GM21786 (cell line): ENCODE results near the gene CCDC154.

Experiments used
- ATAC-seq: cut with Tn5 transposase; IDR thresholded peaks from one replicate; pipeline ENCODE4 v1.9.1; 2021; ENCODE audit not compliant: unreplicated experiment

CCDC154 gene

DNA sequence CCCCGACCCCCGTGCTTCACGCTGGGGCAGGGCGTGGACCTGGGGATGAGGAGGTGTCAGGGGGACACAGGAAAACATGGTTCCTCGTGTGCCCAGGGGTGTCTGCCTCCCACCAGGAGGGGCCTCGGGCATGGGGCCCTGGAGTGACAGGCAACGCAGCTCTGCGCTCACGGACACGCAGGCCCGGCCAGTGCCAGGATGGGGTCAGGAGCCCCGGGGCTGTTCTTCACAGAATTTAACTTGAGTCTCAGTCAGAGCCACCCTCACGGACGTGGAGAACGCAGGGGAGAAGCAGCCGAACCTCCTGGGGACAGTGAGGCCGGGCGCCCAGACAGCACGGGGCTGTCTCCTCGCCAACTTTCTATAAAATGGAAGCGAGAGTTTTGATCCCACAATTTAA is 46.6 kb downstream of the CCDC154 start:
- no peak for ATAC-seq

DNA sequence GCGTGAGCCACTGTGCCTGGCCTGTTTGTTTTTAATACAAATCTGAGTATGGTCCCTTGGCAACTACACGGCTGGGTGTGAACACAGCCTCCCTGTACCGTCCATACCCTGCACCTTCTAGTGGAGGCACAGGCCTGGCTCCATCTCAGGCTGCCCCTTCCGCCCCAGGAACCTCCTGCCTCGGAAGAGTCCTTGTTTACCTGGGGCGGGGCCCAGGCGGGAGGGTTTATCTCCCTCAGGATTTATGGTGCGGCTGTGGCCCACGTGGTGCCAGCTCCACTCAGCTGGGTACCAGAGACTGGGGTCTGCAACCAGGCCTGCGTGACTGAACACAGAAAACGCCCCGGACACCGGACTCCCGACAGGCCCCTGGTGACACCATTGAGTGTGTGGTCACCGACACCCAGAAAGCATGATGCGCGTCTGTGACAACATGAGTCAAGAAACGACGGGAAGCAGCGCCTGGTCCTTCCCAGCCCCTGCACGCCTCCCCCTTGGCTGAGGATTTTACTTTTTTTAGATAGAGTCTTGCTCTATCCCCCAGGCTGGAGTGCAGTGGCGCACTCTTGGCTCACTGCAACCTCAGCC is 48.8 kb downstream of the CCDC154 start:
- no peak for ATAC-seq

DNA sequence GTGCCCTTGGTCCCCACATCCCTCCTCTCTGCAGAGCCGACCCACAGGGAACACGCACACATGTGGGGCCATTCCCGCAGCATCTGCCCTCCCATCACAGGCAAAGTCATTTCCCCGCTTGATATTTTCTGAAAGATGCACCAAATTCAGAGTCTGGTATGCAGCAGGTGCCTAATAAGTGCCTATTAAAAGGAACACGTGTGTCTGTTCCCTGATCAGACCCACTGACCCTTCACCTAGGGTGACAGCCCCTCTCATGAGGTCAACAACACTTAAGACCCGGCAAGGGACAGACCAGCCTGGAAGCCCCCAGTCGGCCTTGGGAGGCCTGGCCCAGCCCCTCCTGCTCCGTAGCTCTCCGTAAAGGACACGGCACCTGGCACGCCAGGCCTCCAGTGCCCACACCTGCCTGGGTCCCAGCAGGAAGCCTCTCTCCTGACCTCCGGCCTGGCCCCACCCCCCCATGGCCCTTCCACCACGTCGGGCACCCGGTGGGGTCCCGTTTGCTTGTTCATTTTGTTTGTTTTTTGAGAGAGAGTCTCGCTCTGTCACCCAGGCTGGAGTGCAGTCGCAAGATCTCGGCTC is 49.9 kb downstream of the CCDC154 start:
- no peak for ATAC-seq

DNA sequence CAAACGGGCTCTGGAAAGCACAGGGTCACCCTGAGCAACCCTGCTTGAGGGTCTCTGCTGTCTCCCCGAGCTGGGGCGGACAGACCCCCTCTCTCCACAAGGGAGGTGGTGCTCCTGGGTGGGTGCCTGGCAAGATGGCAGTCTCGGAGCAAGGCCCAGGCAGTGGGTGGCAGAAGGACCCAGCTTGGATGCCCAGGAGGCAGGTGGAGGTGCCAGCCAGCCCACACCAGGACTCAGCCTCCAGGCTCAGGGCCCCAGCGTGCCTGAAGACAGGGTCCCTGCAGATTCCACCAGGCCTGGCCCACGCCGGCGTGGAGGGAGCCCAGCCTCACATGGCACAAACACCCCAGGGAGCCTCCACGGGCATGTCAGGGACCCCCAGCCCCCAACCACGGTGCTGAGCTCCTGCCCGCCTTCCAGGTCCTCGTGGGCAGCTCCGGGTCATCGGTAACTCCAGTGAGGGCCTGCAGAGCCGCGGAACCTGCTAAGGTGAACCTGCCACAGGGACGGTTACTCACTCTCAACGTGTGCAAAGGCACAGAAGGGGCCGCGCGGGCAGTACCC is 50.7 kb downstream of the CCDC154 start:
- ATAC-seq = no peak

DNA sequence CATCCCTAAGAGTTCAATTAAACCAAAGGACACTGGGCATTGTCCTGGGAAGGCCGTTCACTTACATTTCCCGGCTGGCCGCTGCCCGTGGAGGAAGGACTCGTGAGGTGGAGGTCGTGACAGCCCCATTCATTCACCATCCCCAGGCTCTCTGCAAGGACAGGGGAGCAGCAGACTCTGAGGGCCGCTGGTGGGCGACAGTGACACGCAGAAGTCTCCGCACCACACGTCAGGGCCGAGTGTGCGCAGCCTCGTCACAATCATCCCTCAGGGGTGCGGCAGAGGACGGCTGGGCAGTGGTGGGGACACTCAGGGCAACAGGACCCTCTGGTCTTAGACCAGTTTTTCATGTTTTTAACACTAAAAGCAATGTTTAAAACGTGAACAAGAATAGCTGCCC is 51.5 kb downstream of the CCDC154 start:
- no peak for ATAC-seq

DNA sequence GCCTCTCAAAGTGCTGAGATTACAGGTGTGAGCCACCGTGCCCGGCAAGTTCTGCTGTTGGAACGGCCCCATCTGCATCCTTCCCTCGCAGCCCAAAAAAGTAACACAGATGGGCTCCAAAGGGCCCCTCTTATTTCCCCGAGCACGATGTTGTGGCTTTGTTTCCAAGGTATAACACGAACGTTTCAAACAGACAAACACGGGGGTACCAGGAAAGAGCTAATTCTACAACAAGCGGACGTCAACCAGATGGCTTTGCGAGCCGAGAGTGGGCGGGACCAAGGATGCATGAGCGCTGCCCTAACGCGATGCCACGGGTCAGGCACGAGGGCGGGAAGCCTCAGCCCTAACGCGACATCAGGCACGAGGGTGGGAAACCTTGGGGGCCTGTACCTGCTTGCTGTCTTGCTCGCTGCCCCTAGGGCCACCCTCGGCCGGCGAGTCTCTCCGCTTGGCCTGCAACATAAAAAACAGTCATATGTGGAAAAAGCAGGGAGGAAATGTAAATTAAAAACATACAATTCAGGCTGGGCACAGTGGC is 54.0 kb downstream of the CCDC154 start:
- no peak for ATAC-seq

DNA sequence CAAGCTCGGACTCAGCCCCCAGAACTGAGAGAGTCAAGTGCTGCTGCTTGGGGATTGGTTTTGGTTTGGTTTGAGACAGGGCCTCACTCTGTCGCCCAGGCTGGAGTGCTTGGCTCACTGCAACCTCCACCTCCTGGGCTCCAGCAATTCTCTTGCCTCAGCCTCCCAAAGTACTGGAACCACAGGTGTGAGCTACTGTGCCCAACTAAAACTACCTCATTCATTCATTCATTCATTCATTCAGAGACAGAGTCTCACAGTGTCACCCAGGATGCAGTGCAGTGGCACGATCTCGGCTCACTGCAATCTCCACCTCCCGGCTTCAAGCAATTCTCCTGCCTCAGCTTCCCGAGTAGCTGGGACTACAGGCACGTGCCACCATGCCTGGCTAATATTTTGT is 54.6 kb downstream of the CCDC154 start:
- no peak for ATAC-seq

DNA sequence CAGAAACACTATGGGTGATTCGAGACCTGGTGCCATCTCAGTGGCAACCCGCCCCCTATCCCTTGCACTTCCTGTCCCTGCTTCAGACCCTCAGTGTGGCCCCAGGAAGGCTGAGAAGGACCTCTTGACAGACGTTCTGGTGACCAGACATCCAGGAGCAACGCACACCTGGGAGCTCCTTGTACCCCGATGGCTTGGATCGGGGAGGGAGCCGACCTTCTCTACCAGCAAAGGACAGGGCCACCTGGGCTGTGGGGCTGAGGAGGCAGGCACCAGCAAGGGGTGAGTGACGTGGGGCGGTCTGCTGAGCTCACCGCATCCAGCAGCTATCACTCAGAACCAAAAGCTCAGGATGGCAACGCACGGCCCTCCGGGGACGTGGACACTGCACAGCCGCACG is 57.0 kb downstream of the CCDC154 start:
- no peak for ATAC-seq

DNA sequence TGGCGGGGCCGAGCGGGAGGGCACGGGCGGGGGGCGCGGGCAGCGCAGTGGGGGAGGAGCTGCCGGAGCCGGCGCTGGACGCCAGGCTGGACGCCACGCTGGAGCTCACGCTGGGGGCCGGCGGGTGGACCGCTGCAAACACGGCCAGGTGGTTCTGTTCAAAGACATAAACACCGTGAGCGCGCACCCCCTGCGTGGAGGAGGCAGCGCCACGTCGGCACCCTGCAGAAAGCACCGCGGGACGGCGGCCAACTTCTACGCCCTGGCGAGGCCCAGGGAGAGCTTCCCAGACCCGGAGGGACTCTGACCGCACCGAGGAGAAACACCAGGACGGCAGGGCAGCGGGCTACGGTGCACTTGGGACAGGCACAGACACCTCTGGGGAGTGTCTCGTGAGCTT is 59.1 kb downstream of the CCDC154 start:
- no peak for ATAC-seq
